ENCODE results near the gene ERI3. TPM values are rescaled to one million over a fixed set of nuclear protein-coding genes. Genes with fewer than 3 reads are reported as not detected.

ERI3 gene
- total and polyA plus RNA-seq, 2 of the 4 experiments (the other 2 are of a cell fraction), result 56.6 to 70.9 TPM

DNA sequence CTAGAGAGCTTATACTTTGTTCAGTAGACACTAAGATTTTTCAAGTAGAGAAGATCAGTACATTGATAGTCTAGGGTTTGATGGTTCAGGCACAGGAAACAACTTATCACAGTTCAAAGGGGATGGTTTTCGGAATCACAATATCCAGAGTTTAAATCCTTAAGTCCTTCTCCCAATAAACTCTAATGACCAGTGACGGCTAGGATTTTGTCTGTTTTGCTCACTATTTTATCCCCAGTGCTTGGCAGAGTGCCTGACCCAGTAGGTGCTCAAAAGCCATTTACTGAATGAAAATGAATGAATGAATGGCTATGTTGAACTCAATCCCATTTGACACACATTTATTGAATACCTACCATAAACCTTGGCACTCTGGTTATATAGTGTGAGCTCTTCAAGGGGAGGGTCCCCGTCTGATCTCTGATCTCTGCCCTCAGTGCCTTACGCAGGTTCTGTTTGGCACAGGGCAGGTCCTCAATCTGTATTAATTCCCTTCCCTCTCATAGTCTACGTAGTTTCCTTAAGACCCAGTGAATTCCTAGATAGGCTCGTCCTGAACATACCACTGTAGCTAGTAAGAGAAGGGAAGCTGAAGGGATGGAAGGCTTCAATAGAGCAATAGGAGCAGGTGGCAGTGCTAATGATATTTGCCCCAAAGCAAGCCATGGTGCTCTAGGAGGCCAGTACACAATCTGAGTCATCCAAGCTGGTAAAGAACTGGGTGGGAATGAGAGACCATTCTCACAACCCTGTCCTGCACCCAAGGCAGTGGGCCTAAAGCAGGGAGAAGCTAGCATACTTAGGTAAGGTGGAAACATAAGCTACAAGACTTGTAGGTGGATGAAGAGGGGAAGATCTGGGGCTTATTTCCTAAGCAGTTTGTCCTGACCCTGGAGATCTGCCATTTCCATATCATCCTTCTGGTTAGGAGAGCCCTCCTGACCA, 88.4 kb downstream of the ERI3 start:
- in situ Hi-C loops (cut with MboI; ENCODE audit: low sequenced_read_pairs), result no loop called here
- H3K4me3 ChIP-seq (ENCODE audit: insufficient read depth, low read depth, low read length), result no peak overlapping the region
- TF ChIP-seq MAFK (IDR thresholded peaks at IDR 0.05; ENCODE audit: low read depth, low read length) (no peak), BHLHE40 (IDR thresholded peaks at IDR 0.05; ENCODE audit: low read depth, low read length) (no peak), CTCF (conservative IDR thresholded peaks at IDR 0.05; ENCODE audit: low read depth, low read length) (no peak), SMC3 (IDR thresholded peaks at IDR 0.05; ENCODE audit: low read depth, low read length) (no peak), CEBPB (IDR thresholded peaks at IDR 0.05; ENCODE audit: low read depth, low read length) (no peak), RAD21 (IDR thresholded peaks at IDR 0.05; ENCODE audit: low read length) (no peak), RFX5 (IDR thresholded peaks at IDR 0.05; ENCODE audit: low read depth, low read length) (no peak), CHD1 (IDR thresholded peaks at IDR 0.05; ENCODE audit: low read depth, low read length) (no peak), USF2 (IDR thresholded peaks at IDR 0.05; ENCODE audit: low read depth, low read length) (no peak), POLR2A (IDR thresholded peaks at IDR 0.05; ENCODE audit: low read depth, low read length) (no peak), FOS (IDR thresholded peaks at IDR 0.05; ENCODE audit: low read depth, low read length) (no peak), RCOR1 (IDR thresholded peaks at IDR 0.05; ENCODE audit: insufficient replicate concordance, low read length) (no peak), MXI1 (IDR thresholded peaks at IDR 0.05; ENCODE audit: borderline replicate concordance, low read depth, low read length) (no peak)
- TF ChIP-seq, protein P1, sequence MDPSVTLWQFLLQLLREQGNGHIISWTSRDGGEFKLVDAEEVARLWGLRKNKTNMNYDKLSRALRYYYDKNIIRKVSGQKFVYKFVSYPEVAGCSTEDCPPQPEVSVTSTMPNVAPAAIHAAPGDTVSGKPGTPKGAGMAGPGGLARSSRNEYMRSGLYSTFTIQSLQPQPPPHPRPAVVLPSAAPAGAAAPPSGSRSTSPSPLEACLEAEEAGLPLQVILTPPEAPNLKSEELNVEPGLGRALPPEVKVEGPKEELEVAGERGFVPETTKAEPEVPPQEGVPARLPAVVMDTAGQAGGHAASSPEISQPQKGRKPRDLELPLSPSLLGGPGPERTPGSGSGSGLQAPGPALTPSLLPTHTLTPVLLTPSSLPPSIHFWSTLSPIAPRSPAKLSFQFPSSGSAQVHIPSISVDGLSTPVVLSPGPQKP (IDR thresholded peaks at IDR 0.05; ENCODE audit: borderline replicate concordance, low read depth, low read length), result no peak

More for the DNA sequence above, 88.4 kb downstream of the ERI3 start:
- Histone ChIP-seq H3K9me1 (ENCODE audit: insufficient read depth, low read length) (peaks cover 10% of the 10 kb centered on the region; the same call in 1 of the 2 replicates), H3K4me1 (ENCODE audit: control insufficient read depth, insufficient read depth, low read length) (no peaks in the 10 kb centered on the region), H2BK20ac (ENCODE audit: low read depth, low read length) (no peak overlapping the region), H2BK120ac (ENCODE audit: low read depth, low read length) (no peak overlapping the region), H3K56ac (ENCODE audit: extremely low read depth, insufficient read depth, low read length) (no peak overlapping the region), H4K20me1 (ENCODE audit: insufficient read depth, low read length) (peaks cover 9% of the 10 kb centered on the region; the same call in 1 of the 2 replicates), H2BK5ac (ENCODE audit: low read depth, low read length, poor library complexity, severe bottlenecking) (no peak overlapping the region), H3K79me1 (ENCODE audit: low read depth in 1 of 2, low read length in 2 of 2) (peaks cover 3 to 15% of the 10 kb centered on the region in 2 experiments; a peak in 2 of 4 replicates), H3K27me3 (ENCODE audit: control insufficient read depth, insufficient read depth, low read length) (no peaks in the 10 kb centered on the region), H3K9me3 (ENCODE audit: control insufficient read depth, insufficient read depth, low read length) (no peaks in the 10 kb centered on the region), H4K5ac (ENCODE audit: low read depth, low read length) (no peak overlapping the region), H3K9ac (ENCODE audit: low read depth, low read length) (no peak overlapping the region), H2AK9ac (replicated peaks; ENCODE audit: low read depth, low read length, poor library complexity) (no peak overlapping the region), H3K4me2 (ENCODE audit: low read depth, low read length) (no peak overlapping the region), H3K14ac (replicated peaks; ENCODE audit: low read depth, low read length) (no peak overlapping the region), H3K36me3 (ENCODE audit: control insufficient read depth, insufficient read depth, low read length) (no peaks in the 10 kb centered on the region), H3K27ac (ENCODE audit: insufficient read depth, low read length) (no peak overlapping the region), H3K23ac (ENCODE audit: low read depth, low read length) (no peak overlapping the region), H3K4ac (ENCODE audit: low read depth, low read length) (no peak overlapping the region), H2AK5ac (ENCODE audit: low read depth, low read length) (no peak overlapping the region), H2AFZ (replicated peaks; ENCODE audit: low read length, poor library complexity) (no peak overlapping the region), H3K18ac (ENCODE audit: low read depth, low read length) (no peak overlapping the region), H2BK15ac (ENCODE audit: low read depth, low read length) (no peak overlapping the region), H4K91ac (ENCODE audit: insufficient read depth, low read depth, low read length) (no peak overlapping the region), H4K8ac (ENCODE audit: low read depth in 2 of 2, low read length in 2 of 2) (no peak overlapping the region)
- WGBS, 2 experiments (ENCODE audit: extremely low coverage in 2 of 2, insufficient read length in 1 of 2), result no CpG with 5 or more reads among the region's 6 CpGs
- ATAC-seq (ENCODE audit: low read depth), result no peak
- ChIA-PET CTCF (interaction anchor here (0.6 kb wide), 1 partner anchor 1303 kb away, joined by 4 read pairs; no protein-coding TSS in a partner anchor), POLR2A (ENCODE audit: unreplicated experiment) (no interaction called here)
- no peak for DNase-seq
- dilution Hi-C loops (cut with HindIII; ENCODE audit: low sequenced_read_pairs, unreplicated experiment), result no loop called here
- no TSS peak for BruUV-seq (replicated peaks)
- intact Hi-C loops (cut with micrococcal nuclease), result no loop called here

Data from IMR-90 (cell line).